SK-N-SH (cell line): ENCODE data around the gene JMJD1C.

ENCODE experiments used
- CHD2 ChIP-seq: fragments of 150-350 bp; IDR thresholded peaks from 2 replicates; pipeline ENCODE4 v1.6.1; 2018; ENCODE audit warnings: low read length; ENCODE audit not compliant: partially characterized antibody
- CTCF ChIP-seq: fragments of 200-600 bp; sonication (generic); IDR thresholded peaks from 2 replicates; pipeline ENCODE4 v1.6.1; 2017; ENCODE audit warnings: antibody characterized with exemption, mild to moderate bottlenecking, moderate library complexity
- EP300 ChIP-seq, 2 experiments: IDR thresholded peaks; 2 replicates each; pipeline versions ENCODE4 v1.4.0 to v1.6.1; 2012; ENCODE audit warnings: borderline replicate concordance in 1 of 2, low read depth in 1 of 2, low read length in 1 of 2
- EZH2phosphoT487 ChIP-seq: fragments of 200-600 bp; sonication (generic); IDR thresholded peaks from 2 replicates; pipeline ENCODE4 v1.6.1; 2017; ENCODE audit warnings: low read depth, mixed run types, mild to moderate bottlenecking, antibody characterized with exemption, moderate library complexity, borderline replicate concordance
- NRF1 ChIP-seq: IDR thresholded peaks from 2 replicates; pipeline ENCODE4 v1.6.1; 2012; ENCODE audit warnings: low read depth, mild to moderate bottlenecking, low read length
- POLR2AphosphoS5 ChIP-seq: IDR thresholded peaks from 2 replicates; pipeline ENCODE4 v1.6.1; 2012; ENCODE audit warnings: low read depth, low read length
- SMC3 ChIP-seq: IDR thresholded peaks from 2 replicates; pipeline ENCODE4 v1.6.1; 2012; ENCODE audit warnings: low read depth, low read length, improper control_type of control experiment
- YY1 ChIP-seq: IDR thresholded peaks from 2 replicates; pipeline ENCODE4 v1.4.0; 2012; ENCODE audit warnings: low read depth, mild to moderate bottlenecking

DNA sequence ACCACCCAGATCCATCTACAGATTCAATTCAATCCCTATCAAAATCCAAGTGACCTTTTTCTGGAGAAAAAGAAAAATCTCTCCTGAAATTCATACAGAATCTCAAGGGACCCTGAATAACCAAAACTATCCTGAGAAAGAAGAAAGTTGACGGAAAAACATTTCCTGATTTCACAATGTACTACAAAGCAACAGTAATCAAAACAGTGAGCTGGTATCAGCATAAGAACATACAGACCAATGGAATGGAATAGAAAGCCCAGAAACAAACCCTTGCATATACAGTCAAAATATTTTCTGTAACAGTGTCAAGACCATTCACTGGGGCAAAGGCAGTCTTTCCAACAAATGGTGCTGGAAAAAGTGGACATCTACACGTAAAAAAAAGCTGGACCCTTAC lies 89.9 kb downstream of the JMJD1C start:
- TF ChIP-seq CHD2 (no peak), EZH2phosphoT487 (no peak), POLR2AphosphoS5 (no peak), CTCF (no peak), NRF1 (no peak), SMC3 (no peak), EP300 (IDR thresholded peaks at IDR 0.05; ENCODE audit: borderline replicate concordance in 1 of 2, low read depth in 1 of 2, low read length in 1 of 2) (no peak), YY1 (no peak)
